PC-9 (cell line): ENCODE results near the gene TANC2. TPM values are rescaled to one million over a fixed set of nuclear protein-coding genes. Genes with fewer than 3 reads are reported as not detected.

Experiments used
- BruUV-seq: library from RNA; stranded (reverse); fragments of 400-500 nt; replicated peaks from 2 replicates; lab custom pipeline; 2021; lab: Mats Ljungman, UMichigan
- CTCF ChIA-PET: fragments of 300-600 bp; sonication (Branson Sonifier 250); formaldehyde crosslinking; loops from one replicate; lab custom pipeline; 2022; ENCODE audit warnings: antibody characterized with exemption; lab: Charles Lee
- POLR2A ChIA-PET: fragments of 300-600 bp; sonication (Branson Sonifier 250); formaldehyde crosslinking; loops from one replicate; lab custom pipeline; 2022; ENCODE audit warnings: antibody characterized with exemption; ENCODE audit not compliant: unreplicated experiment; lab: Charles Lee
- DNase-seq, 2 experiments: peaks; one replicate each; pipeline versions ENCODE4 v3.0.0 to v3.0.0-alpha.2; 2015 to 2022; ENCODE audit warnings: mixed read lengths in 1 of 2
- H2AFZ ChIP-seq: fragments of 200-600 bp; sonication (generic); 2 replicates; pipeline ENCODE4 v1.8.1; 2017; ENCODE audit warnings: antibody characterized with exemption
- H3F3A ChIP-seq: fragments of 200-600 bp; sonication (generic); 2 replicates; pipeline ENCODE4 v1.8.1; 2017; ENCODE audit warnings: antibody characterized with exemption, mild to moderate bottlenecking, low read depth; ENCODE audit not compliant: insufficient read depth
- H3K27ac ChIP-seq: fragments of 200-600 bp; sonication (generic); 2 replicates; pipeline ENCODE4 v1.6.1; 2016; ENCODE audit warnings: mixed run types
- H3K27me3 ChIP-seq: fragments of 200-600 bp; sonication (generic); 2 replicates; pipeline ENCODE4 v1.6.1; 2016; ENCODE audit warnings: low read depth, mixed run types; ENCODE audit not compliant: insufficient read depth
- H3K36me3 ChIP-seq: fragments of 200-600 bp; sonication (generic); 2 replicates; pipeline ENCODE4 v1.6.1; 2016; ENCODE audit warnings: low read depth, mixed run types
- H3K4me1 ChIP-seq: fragments of 200-600 bp; sonication (generic); replicated peaks from 2 replicates; pipeline ENCODE4 v1.6.1; 2016; ENCODE audit warnings: mixed run types; ENCODE audit not compliant: insufficient read depth
- H3K4me2 ChIP-seq: fragments of 200-600 bp; sonication (generic); 2 replicates; pipeline ENCODE4 v1.6.1; 2017; ENCODE audit warnings: mixed run types
- H3K4me3 ChIP-seq: fragments of 200-600 bp; sonication (generic); 2 replicates; pipeline ENCODE4 v1.6.1; 2016; ENCODE audit warnings: mixed run types
- H3K79me2 ChIP-seq: fragments of 200-600 bp; sonication (generic); 2 replicates; pipeline ENCODE4 v1.6.1; 2017; ENCODE audit warnings: low read depth, mixed run types
- H3K9me2 ChIP-seq: fragments of 200-600 bp; sonication (generic); 2 replicates; pipeline ENCODE4 v1.8.1; 2017; ENCODE audit warnings: mild to moderate bottlenecking; ENCODE audit not compliant: insufficient read depth
- H3K9me3 ChIP-seq: fragments of 200-600 bp; sonication (generic); 2 replicates; pipeline ENCODE4 v1.8.1; 2016; ENCODE audit warnings: low read depth; ENCODE audit not compliant: insufficient read depth
- H4K20me1 ChIP-seq: fragments of 200-600 bp; sonication (generic); 2 replicates; pipeline ENCODE4 v1.8.1; 2017; ENCODE audit not compliant: insufficient read depth
- EZH2 ChIP-seq: fragments of 200-600 bp; sonication (generic); IDR thresholded peaks from 2 replicates; pipeline ENCODE4 v1.8.0; 2017; ENCODE audit warnings: antibody characterized with exemption, low read depth
- intact Hi-C: fragments of 100-400 bp; cut with micrococcal nuclease; formaldehyde crosslinking; loops from one replicate; pipeline ENCODE4 v1.10.0; 2022; ENCODE audit not compliant: unreplicated experiment
- total RNA-seq: library from RNA; stranded (reverse); gene quantifications from 2 replicates; pipeline ENCODE4 v1.2.3, GENCODE V29; 2021
- TF ChIP-seq, protein P1 (sequence below): fragments of 200-600 bp; sonication (generic); conservative IDR thresholded peaks from 2 replicates; pipeline ENCODE4 v1.6.1; 2017; ENCODE audit warnings: mixed run types, antibody characterized with exemption, mild to moderate bottlenecking, moderate library complexity

TANC2 gene
- total RNA-seq, 1 experiment from 2014 or later, result 122 TPM

DNA sequence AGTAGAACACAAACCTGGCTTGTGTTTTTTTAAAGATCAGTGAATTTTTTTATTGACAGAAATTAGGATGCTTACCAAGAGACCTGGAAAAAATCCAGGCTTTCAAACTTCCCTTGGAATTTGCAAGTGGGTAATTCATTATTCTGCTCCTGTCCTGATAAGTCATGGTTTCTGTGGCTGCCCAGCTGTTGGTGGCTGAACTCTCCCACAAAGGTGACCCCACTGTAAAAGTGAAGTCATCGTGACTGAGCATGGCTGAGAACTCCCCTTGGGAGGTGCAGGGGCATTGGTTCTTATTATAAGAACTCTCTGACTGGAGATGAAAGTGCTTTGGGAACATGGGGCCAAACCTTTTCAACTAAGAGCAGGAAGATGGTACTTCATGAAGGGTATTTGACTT, 46.6 kb upstream of the TANC2 start:
- Histone ChIP-seq H3K4me2 (no peak overlapping the region), H3K9me2 (0 out of 2 replicates have a peak, but pooled peaks cover 6% of the 10 kb centered on the region), H3K9me3 (no peaks in the 10 kb centered on the region; the same call in 1 of the 2 replicates), H3K79me2 (no peaks in the 10 kb centered on the region), H3K4me3 (no peak overlapping the region), H4K20me1 (no peaks in the 10 kb centered on the region), H2AFZ (no peak overlapping the region), H3K36me3 (no peaks in the 10 kb centered on the region), H3F3A (no peaks in the 10 kb centered on the region), H3K27ac (no peak overlapping the region), H3K4me1 (peaks cover 8% of the 10 kb centered on the region), H3K27me3 (no peaks in the 10 kb centered on the region)
- CTCF ChIA-PET, result interaction anchor here (0.6 kb wide), 1 partner anchor 94 kb away, joined by 3 read pairs; no protein-coding TSS in a partner anchor
- no TSS peak for BruUV-seq
- POLR2A ChIA-PET, result interaction anchor here (0.6 kb wide), 1 partner anchor 215 kb away, joined by 3 read pairs; no protein-coding TSS in a partner anchor
- intact Hi-C loops, result no loop called here
- TF ChIP-seq EZH2, result no peak
- TF ChIP-seq, protein P1, sequence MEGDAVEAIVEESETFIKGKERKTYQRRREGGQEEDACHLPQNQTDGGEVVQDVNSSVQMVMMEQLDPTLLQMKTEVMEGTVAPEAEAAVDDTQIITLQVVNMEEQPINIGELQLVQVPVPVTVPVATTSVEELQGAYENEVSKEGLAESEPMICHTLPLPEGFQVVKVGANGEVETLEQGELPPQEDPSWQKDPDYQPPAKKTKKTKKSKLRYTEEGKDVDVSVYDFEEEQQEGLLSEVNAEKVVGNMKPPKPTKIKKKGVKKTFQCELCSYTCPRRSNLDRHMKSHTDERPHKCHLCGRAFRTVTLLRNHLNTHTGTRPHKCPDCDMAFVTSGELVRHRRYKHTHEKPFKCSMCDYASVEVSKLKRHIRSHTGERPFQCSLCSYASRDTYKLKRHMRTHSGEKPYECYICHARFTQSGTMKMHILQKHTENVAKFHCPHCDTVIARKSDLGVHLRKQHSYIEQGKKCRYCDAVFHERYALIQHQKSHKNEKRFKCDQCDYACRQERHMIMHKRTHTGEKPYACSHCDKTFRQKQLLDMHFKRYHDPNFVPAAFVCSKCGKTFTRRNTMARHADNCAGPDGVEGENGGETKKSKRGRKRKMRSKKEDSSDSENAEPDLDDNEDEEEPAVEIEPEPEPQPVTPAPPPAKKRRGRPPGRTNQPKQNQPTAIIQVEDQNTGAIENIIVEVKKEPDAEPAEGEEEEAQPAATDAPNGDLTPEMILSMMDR, result no peak
- DNase-seq, result no peak

DNA sequence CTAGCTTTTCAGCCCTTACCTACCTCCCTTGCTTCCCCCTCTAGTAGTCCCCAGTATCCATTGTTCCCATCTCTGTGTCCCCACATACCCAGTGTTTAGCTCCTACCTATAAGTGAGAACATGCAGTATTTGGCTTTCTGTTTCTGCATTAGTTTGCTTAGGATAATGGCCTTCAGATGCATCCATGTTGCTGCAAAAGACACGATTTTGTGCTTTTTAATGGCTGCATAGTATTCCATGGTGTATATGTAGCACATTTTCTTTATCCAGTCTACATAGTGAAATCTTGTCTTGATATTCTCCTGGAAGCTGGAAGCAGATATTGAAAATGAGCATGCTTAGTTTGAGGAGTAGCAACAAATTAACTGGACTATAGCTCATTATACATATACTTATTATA, 45.7 kb upstream of the TANC2 start:
- Histone ChIP-seq H3F3A (no peaks in the 10 kb centered on the region), H3K79me2 (no peaks in the 10 kb centered on the region), H3K27me3 (no peaks in the 10 kb centered on the region), H3K9me3 (no peaks in the 10 kb centered on the region; the same call in 1 of the 2 replicates), H4K20me1 (no peaks in the 10 kb centered on the region), H3K4me2 (no peak overlapping the region), H3K36me3 (no peaks in the 10 kb centered on the region), H3K9me2 (0 out of 2 replicates have a peak, but pooled peaks cover 6% of the 10 kb centered on the region), H3K4me3 (no peak overlapping the region), H2AFZ (no peak overlapping the region), H3K4me1 (peaks cover 8% of the 10 kb centered on the region), H3K27ac (no peak overlapping the region)
- no peak for TF ChIP-seq EZH2
- TF ChIP-seq, protein P1, result no peak
- intact Hi-C loops, result no loop called here
- no peak for DNase-seq
- no TSS peak for BruUV-seq
- CTCF ChIA-PET, result no interaction called here
- POLR2A ChIA-PET, result interaction anchor here (0.6 kb wide), 1 partner anchor 108 kb away, joined by 3 read pairs; no protein-coding TSS in a partner anchor

DNA sequence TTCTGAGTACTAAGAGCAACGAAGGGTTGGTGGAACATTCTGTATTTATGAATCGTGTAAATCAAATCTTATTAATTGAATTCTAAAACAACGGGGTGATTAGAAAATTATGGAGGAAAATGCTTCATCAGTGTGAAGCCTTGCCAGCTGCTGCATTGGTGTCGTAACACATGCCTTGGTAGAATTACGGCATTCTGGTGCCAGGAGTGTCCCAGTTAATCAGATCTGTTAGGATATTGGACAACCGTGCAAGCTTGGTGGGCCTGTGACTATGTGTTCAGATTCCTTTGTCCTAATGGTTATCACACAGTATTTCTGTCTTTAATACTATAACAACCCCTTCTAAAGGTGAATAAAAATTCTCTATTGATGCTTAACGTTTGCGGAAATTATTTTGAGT, 44.2 kb upstream of the TANC2 start:
- Histone ChIP-seq H3F3A (no peaks in the 10 kb centered on the region), H4K20me1 (no peaks in the 10 kb centered on the region), H3K36me3 (no peaks in the 10 kb centered on the region), H3K27ac (no peak overlapping the region), H3K27me3 (no peaks in the 10 kb centered on the region), H3K4me2 (no peak overlapping the region), H3K4me3 (no peak overlapping the region), H3K79me2 (no peaks in the 10 kb centered on the region), H3K9me2 (0 out of 2 replicates have a peak, but pooled peaks cover 6% of the 10 kb centered on the region), H2AFZ (no peak overlapping the region), H3K9me3 (no peaks in the 10 kb centered on the region), H3K4me1 (peaks cover 3% of the 10 kb centered on the region)
- BruUV-seq, result no TSS peak
- DNase-seq, result no peak
- CTCF ChIA-PET, result no interaction called here
- TF ChIP-seq EZH2, result no peak
- TF ChIP-seq, protein P1, result no peak
- intact Hi-C loops, result no loop called here
- POLR2A ChIA-PET, result no interaction called here
